ENCODE results near the gene DDX3Y.

The DDX3Y gene

DNA sequence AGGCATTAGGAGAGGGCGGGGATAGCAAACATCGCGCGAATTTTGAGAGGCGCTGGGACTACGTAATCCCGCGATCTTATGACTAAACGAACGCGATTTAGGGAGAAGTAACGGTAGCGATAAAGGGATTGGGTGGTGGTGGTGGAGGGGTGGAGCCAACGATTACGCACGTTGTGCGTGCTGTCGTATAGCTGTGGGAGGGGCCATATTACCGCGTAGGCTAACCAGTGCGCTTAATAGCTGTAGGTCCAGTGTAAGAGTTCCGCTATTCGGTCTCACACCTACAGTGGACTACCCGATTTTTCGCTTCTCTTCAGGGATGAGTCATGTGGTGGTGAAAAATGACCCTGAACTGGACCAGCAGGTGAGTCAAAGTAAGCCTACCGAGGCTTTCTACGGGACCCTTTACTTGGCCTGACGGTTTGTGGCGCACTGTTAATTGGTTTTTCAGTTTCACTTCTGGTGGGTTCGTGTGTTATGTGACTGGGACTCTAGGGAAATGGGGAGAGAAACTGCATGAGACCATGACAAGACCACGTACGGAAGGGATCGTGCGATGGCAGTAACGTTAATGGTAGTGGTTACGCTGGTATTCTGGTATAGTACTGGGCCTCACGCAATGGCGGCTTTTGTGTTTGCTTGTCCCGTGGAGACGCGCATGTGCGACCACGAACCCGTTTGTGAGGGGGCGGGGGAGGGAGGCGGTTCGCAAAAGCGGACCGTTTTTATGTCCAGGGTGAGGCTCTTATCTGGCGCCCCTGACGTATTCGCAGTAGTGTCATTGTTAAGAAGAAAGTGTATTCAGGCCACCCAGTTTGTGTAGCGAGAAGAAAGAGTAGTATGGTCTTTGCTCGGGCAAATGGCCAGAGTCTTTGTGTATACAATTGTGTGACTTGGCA is at the start of gene DDX3Y:
Gene DDX3Y, plus strand, starts transcription at position 251 of the 899 bp plus-strand sequence. Its CDS starts 69 bp downstream, at position 320.
- in situ Hi-C loops (cut with MboI; ENCODE audit: low sequenced_read_pairs): no loop called here

DNA sequence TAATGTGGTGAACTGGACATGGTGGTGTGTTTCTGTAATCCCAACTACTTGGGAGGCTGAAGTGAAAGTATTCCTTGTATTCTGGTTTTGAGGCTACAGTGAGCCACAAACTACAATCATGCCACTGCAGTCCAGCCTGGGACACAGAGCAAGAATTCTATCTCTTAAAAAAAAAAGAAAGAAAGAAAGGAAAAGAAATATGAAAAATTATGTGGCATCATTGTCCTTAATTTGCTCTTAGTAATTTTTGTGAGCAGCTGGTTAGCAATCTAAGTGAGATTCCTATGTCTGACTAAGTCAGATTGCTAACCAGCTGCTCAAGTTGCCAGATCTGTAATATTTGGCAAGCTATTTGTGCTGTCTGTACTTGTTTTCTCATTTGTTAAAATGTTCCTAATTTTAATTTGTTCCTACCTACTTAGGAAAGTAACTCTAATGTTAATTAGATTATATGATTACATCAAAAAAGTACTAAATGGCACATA is 48.8 kb upstream of the DDX3Y start:
- in situ Hi-C loops (cut with MboI; ENCODE audit: low sequenced_read_pairs): no loop called here

DNA sequence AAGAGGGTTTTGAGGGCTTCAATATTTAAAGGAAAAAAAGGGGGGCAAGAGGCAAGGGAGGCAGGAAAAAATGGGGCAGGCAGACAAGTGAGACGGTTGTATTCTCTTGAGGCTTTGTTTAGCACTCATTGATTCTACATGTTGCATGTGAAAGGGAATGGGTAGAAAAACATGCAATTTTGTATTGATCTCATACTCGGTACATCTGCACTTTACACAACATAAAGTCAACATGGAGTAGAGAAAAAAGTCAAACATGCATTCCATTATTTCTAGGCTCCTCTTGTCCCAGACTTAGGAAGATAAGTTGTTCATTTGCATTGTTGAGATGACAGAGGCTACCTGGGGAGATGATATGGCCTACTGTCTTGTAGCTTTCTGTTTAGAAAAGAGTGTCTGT is 36.7 kb upstream of the DDX3Y start:
- in situ Hi-C loops (cut with MboI; ENCODE audit: low sequenced_read_pairs): no loop called here

GRCh38 chrY:12896973-12897372 is 7.7 kb upstream of the DDX3Y start:
- in situ Hi-C loops (cut with MboI; ENCODE audit: low sequenced_read_pairs): no loop called here

GRCh38 chrY:12898604-12899003 is 6.1 kb upstream of the DDX3Y start:
- in situ Hi-C loops (cut with MboI; ENCODE audit: low sequenced_read_pairs): no loop called here

GRCh38 chrY:12905517-12905872 is 827 bp downstream of the DDX3Y start:
- in situ Hi-C loops (cut with MboI; ENCODE audit: low sequenced_read_pairs): no loop called here

DNA sequence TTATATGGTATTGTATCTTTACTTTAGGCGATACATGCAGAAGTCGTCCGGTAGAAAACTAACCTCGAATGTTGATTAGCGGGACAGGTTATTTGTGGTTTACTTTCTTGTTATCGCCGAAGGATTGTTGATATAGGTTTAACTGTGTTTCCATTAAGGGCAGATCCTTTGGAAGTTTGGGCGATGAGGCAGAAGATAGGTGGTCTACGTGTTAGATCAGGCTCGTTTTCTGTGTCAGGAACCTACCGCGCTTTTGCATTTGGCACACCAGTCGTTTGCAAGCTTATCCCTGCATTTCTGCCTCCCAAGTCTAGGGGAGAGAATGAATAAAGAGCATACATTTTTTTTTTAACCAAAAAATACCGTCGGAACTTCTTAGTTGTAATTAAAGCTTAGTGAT is 1.2 kb downstream of the DDX3Y start:
- in situ Hi-C loops (cut with MboI; ENCODE audit: low sequenced_read_pairs): no loop called here

GRCh38 chrY:12913541-12913940 is 8.9 kb downstream of the DDX3Y start:
- in situ Hi-C loops (cut with MboI; ENCODE audit: low sequenced_read_pairs): no loop called here

DNA sequence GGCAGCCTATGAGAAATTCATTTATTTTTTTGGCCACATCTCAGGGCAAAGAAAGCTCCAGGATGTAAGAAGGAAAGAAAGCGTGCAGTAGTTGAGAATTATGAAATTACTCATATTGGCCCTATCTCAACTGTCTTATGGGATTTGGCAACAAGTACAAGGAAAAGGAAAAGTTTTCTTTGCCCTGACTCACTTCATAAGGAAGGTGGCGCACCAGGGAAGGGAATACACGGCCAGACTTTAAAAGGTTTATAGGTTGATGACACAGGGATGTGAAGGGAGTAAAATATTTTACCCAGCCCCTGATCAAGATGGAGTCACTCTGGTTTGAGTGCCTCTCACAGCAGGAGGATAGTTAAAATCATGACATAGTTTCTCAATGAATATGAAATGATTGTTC is 23.4 kb downstream of the DDX3Y start:
- in situ Hi-C loops (cut with MboI; ENCODE audit: low sequenced_read_pairs): no loop called here

DNA sequence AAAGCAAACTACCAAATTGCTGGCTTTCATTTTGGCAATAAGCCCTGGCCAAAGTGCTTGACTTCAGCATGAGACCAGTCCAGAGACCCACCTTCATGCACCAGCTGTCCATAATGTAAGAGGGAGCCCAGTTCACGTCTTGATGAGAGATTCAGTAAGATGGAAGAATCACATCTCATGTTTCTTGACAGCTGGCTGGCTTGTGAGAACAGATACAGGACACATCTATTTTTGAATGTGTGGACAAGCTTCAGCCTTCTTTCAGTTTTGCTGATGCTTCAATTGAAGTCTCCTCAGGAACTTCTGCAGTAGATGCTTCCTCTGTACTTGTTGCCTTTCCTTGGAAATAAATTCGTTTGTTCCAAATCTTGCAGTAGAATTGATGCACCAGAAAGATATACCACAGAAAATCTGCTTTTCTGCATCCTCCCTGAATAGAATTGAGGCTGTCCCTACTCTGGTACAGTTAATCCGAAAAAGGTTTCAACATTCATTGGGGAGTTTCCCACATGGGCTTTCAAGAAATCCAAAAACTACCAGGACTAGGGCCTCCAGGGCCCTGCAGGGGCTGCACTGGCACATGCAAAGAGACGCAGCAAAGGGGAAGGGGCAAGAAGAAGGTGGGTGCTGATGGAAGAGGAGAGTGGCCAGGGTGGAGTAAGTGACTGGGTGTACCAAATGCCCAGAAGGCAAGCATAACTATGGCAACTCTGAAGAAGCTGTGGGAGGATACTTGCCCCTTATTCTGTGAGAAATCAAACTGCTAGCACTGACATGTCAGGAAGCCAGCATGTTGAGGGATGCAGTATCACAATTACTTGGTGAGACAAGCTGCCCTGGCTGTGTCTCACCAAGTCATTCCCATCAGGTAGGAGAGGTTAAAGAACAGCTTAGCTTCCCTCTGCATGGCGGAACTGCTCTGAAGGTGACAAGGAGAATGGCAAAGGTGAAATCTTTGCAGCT is 37.3 kb downstream of the DDX3Y start:
- in situ Hi-C loops (cut with MboI; ENCODE audit: low sequenced_read_pairs): no loop called here
